K562 (cell line): Measurements from ENCODE around the gene TTL. TPM values are rescaled to one million over a fixed set of nuclear protein-coding genes. Genes with fewer than 3 reads are reported as not detected.

Experiments used
- ATAC-seq: fragments of 200-7000 bp; cut with Tn5 transposase; 3 replicates; pipeline ENCODE4 v1.9.1; 2020; ENCODE audit warnings: moderate library complexity
- BruUV-seq: library from RNA; stranded (reverse); fragments of 400-500 nt; replicated peaks from 2 replicates; lab custom pipeline; 2021; lab: Mats Ljungman, UMichigan
- CTCF ChIA-PET: fragments of 300-600 bp; formaldehyde crosslinking; extraction: SDS; loops from one replicate; lab custom pipeline; 2021; ENCODE audit warnings: low intra/inter-chr PET ratio; lab: Yijun Ruan, JAX
- POLR2A ChIA-PET: fragments of 300-600, 350-650 bp; sonication (Branson Sonifier 250); formaldehyde crosslinking; extraction: SDS; loops from one replicate; lab custom pipeline; 2021; ENCODE audit warnings: antibody characterized with exemption, inconsistent platforms; lab: Yijun Ruan, JAX
- DNase-seq, 4 experiments: peaks; one replicate each; pipeline versions ENCODE4 v3.0.0 to v3.0.0-alpha.2; 2011 to 2018; ENCODE audit warnings: low spot score in 3 of 4, mixed read lengths in 3 of 4; ENCODE audit errors: extremely low read depth in 1 of 4
- FAIRE-seq: peaks from 2 replicates; lab custom pipeline; 2011; peaks lifted over from hg19 to GRCh38; lab: Jason Lieb, UNC
- H2AFZ ChIP-seq: 2 replicates; pipeline ENCODE4 v1.6.0; 2011; ENCODE audit warnings: low read depth, low read length, control low read depth, inconsistent platforms
- H3K27ac ChIP-seq: fragments of 200-600 bp; 3 replicates; pipeline ENCODE4 v1.8.0; 2011; ENCODE audit warnings: low read depth, mild to moderate bottlenecking, control low read depth, inconsistent platforms, low read length, moderate library complexity, mixed read lengths; ENCODE audit errors: extremely low read depth
- H3K27me3 ChIP-seq, 2 experiments: fragments of 300-600 bp in 1 of 2; 2 replicates in 1 of 2; 3 replicates in 1 of 2; pipeline versions ENCODE4 v1.6.0 to v1.8.0; 2011; ENCODE audit warnings: inconsistent platforms in 2 of 2, low read length in 2 of 2, mild to moderate bottlenecking in 1 of 2, mixed read lengths in 1 of 2, moderate library complexity in 1 of 2; ENCODE audit not compliant: control insufficient read depth in 2 of 2, insufficient read depth in 2 of 2
- H3K36me3 ChIP-seq: fragments of 300-600 bp; 3 replicates; pipeline ENCODE4 v1.8.0; 2011; ENCODE audit warnings: mild to moderate bottlenecking, low read length, inconsistent platforms; ENCODE audit not compliant: control insufficient read depth, insufficient read depth
- H3K4me1 ChIP-seq, 2 experiments: fragments of 200-600 bp in 1 of 2; replicated peaks in 1 of 2; 2 replicates in 1 of 2; 3 replicates in 1 of 2; pipeline versions ENCODE4 v1.5.1 to v1.8.0; 2011; ENCODE audit warnings: inconsistent platforms in 2 of 2, low read length in 2 of 2, mild to moderate bottlenecking in 1 of 2, mixed read lengths in 1 of 2, moderate library complexity in 1 of 2; ENCODE audit not compliant: control insufficient read depth in 2 of 2, insufficient read depth in 2 of 2
- H3K4me2 ChIP-seq: 2 replicates; pipeline ENCODE4 v1.6.1; 2011; ENCODE audit warnings: low read length, control low read depth, inconsistent platforms, mixed read lengths; ENCODE audit not compliant: insufficient read depth
- H3K4me3 ChIP-seq: fragments of 200-600 bp; sonication (generic), shearing (Covaris generic); 2 replicates; pipeline ENCODE4 v1.5.1; 2016; ENCODE audit warnings: control low read depth, inconsistent platforms
- H3K79me2 ChIP-seq: fragments of 200-600 bp; 3 replicates; pipeline ENCODE4 v1.8.0; 2011; ENCODE audit warnings: low read length, inconsistent platforms; ENCODE audit not compliant: control insufficient read depth, insufficient read depth
- H3K9ac ChIP-seq, 2 experiments: 2 replicates each; pipeline versions ENCODE4 v1.6.0 to v1.6.1; 2011; ENCODE audit warnings: low read depth in 2 of 2, low read length in 2 of 2, control low read depth in 1 of 2, inconsistent platforms in 1 of 2, mild to moderate bottlenecking in 1 of 2, mixed read lengths in 1 of 2; ENCODE audit not compliant: insufficient read depth in 1 of 2
- H3K9me1 ChIP-seq: one replicate; pipeline ENCODE4 v1.6.0; 2011; ENCODE audit warnings: inconsistent platforms, mild to moderate bottlenecking, low read length, moderate library complexity; ENCODE audit not compliant: control insufficient read depth, insufficient read depth
- H3K9me3 ChIP-seq: replicated peaks from 2 replicates; pipeline ENCODE4 v1.5.1; 2011; ENCODE audit warnings: low read depth, low read length, inconsistent platforms; ENCODE audit not compliant: control insufficient read depth, insufficient read depth
- H4K20me1 ChIP-seq: replicated peaks from 2 replicates; pipeline ENCODE4 v1.6.1; 2011; ENCODE audit warnings: low read length, inconsistent platforms, mixed read lengths; ENCODE audit not compliant: control insufficient read depth, insufficient read depth
- CTCF ChIP-seq, 3 experiments: IDR thresholded peaks in 2 of 3; conservative IDR thresholded peaks in 1 of 3; 2 replicates each; pipeline ENCODE4 v1.5.1; 2011 to 2012; ENCODE audit warnings: low read length in 3 of 3, mild to moderate bottlenecking in 3 of 3, control low read depth in 2 of 3, improper control_type of control experiment in 1 of 3, inconsistent platforms in 1 of 3, low read depth in 1 of 3, mixed read lengths in 1 of 3, moderate library complexity in 1 of 3; ENCODE audit not compliant: insufficient read depth in 2 of 3
- PRDM10 ChIP-seq: fragments of 450-650 bp; IDR thresholded peaks from 2 replicates; pipeline ENCODE4 v1.6.1; 2018; ENCODE audit not compliant: partially characterized antibody
- RAD21 ChIP-seq, 2 experiments: fragments of 250-450 bp in 1 of 2; fragments of 450-650 bp in 1 of 2; sonication (Bioruptor Pico) in 1 of 2; formaldehyde crosslinking in 1 of 2; IDR thresholded peaks in 1 of 2; conservative IDR thresholded peaks in 1 of 2; 2 replicates each; pipeline versions ENCODE4 v1.4.0 to v1.8.0; 2020 to 2022; ENCODE audit warnings: mild to moderate bottlenecking in 2 of 2, moderate library complexity in 1 of 2
- REST ChIP-seq, 2 experiments: fragments of 450-650 bp; formaldehyde crosslinking in 1 of 2; IDR thresholded peaks; 2 replicates each; pipeline versions ENCODE4 v1.4.0 to v1.6.1; 2014 to 2020; ENCODE audit warnings: mild to moderate bottlenecking in 2 of 2, borderline replicate concordance in 1 of 2, low read depth in 1 of 2
- SOX6 ChIP-seq: fragments of 450-650 bp; IDR thresholded peaks from 2 replicates; pipeline ENCODE4 v1.6.1; 2014; ENCODE audit warnings: mild to moderate bottlenecking
- WGBS: fragments of 100-300 bp; shearing (Covaris generic); methylation state at CpG from one replicate; pipeline ENCODE4 v1.1.6; 2016; ENCODE audit warnings: low coverage, mixed read lengths; ENCODE audit not compliant: insufficient coverage; ENCODE audit errors: missing lambda C conversion rate; 5-methylcytosine and 5-hydroxymethylcytosine counted together
- in situ Hi-C: fragments of 300-500 bp; cut with MboI; formaldehyde crosslinking; loops from 4 replicates; pipeline ENCODE4 v1.15.0; 2018; ENCODE audit warnings: inconsistent platforms, mixed read lengths
- intact Hi-C: fragments of 100-400 bp; cut with micrococcal nuclease; formaldehyde crosslinking; loops from 2 replicates; pipeline ENCODE4 v1.14.2; 2022
- polyA plus RNA-seq, 8 experiments: library from polyadenylated mRNA; depleted of rRNA in 4 of 8; stranded (reverse) in 5 of 8; unstranded in 3 of 8; fragments of >200 nt; fragmentation: Nextera tagmentation in 2 of 8; fragmentation: Illumina TruSeq in 1 of 8; extraction: Ambion mirVana in 2 of 8; extraction: Trizol in 1 of 8; gene quantifications; 2 replicates each; pipeline versions ENCODE4 v1.2.1 to v1.2.3, GENCODE V29; 2011 to 2014; ENCODE audit warnings: inconsistent platforms in 1 of 8, missing spikeins in 1 of 8
- total RNA-seq, 7 experiments: library from RNA; depleted of rRNA in 6 of 7; stranded (reverse); fragments of >200 nt in 6 of 7; fragmentation: Illumina TruSeq in 2 of 7; extraction: Trizol in 2 of 7; gene quantifications; 2 replicates each; pipeline versions ENCODE4 v1.2.1 to v1.2.3, GENCODE V29; 2011 to 2021; ENCODE audit warnings: low replicate concordance in 1 of 7

The TTL gene
- total and polyA plus RNA-seq, 9 of the 15 experiments (the other 6 are each of a cell fraction or from before 2014, with no cell fraction given): 9.4 to 54.4 (median 34.9) TPM

GRCh38 chr2:112577756-112578155 is 95.8 kb downstream of the TTL start:
- Histone ChIP-seq H3K27me3 (no peaks in the 10 kb centered on the region), H3K9me1 (no peaks in the 10 kb centered on the region), H3K4me1 (peaks cover 3 to 4% of the 10 kb centered on the region in 2 experiments; a peak in 3 of 5 replicates), H3K36me3 (peaks cover 45% of the 10 kb centered on the region; the same call in 2 of the 3 replicates), H3K9me3 (no peaks in the 10 kb centered on the region), H3K79me2 (peaks cover 3% of the 10 kb centered on the region; the same call in 1 of the 3 replicates), H3K27ac (no peak overlapping the region), H3K9ac (no peak overlapping the region), H2AFZ (no peak overlapping the region), H4K20me1 (no peaks in the 10 kb centered on the region), H3K4me2 (no peak overlapping the region), H3K4me3 (no peak overlapping the region)
- WGBS: 72% methylated on average over 3 of the region's 5 CpGs
- no TSS peak for BruUV-seq
- CTCF ChIA-PET: interaction anchor here (0.8 to 1.1 kb wide), 2 partner anchors 457 to 690 kb away, joined by 3 to 5 read pairs; no protein-coding TSS in a partner anchor
- ATAC-seq (no peak), DNase-seq (no peak), FAIRE-seq (no peak)
- in situ Hi-C loops: no loop called here
- POLR2A ChIA-PET: interaction anchor here (1.5 kb wide), 1 partner anchor 8 kb away, joined by 3 read pairs; no protein-coding TSS in a partner anchor
- intact Hi-C loops: no loop called here
- TF ChIP-seq CTCF (IDR thresholded peaks at IDR 0.05 in 2 of 3, conservative IDR thresholded peaks at IDR 0.05 in 1 of 3; ENCODE audit: insufficient read depth in 2 of 3, low read depth in 1 of 3, low read length in 3 of 3): peak; percentile 15 to 37 (median 36); a peak in 3 of 6 replicates
- TF ChIP-seq SOX6: no peak
- TF ChIP-seq PRDM10: peak; percentile 9
- peak; percentile 30; the same call in 1 of the 2 replicates for TF ChIP-seq REST (IDR thresholded peaks at IDR 0.05; ENCODE audit: borderline replicate concordance)
- TF ChIP-seq REST (CRISPR knock-in tag; IDR thresholded peaks at IDR 0.05; ENCODE audit: low read depth): no peak
- TF ChIP-seq RAD21 (CRISPR knock-in tag; conservative IDR thresholded peaks at IDR 0.05 in 1 of 2, IDR thresholded peaks at IDR 0.05 in 1 of 2): peak in 1 of 2 experiments; percentile 42; a peak in 2 of 4 replicates
- TF ChIP-seq, all 486 proteins: peak for 4
